Measurements from ENCODE around the gene GET4.
"Not testable (repeated sequence)": the region's sequence is repeated elsewhere in the genome, so short reads cannot be mapped to it uniquely, and the experiment has no call there.

GET4 gene

GRCh38 chr7:930975-931758 lies 54.8 kb downstream of the GET4 start:
- DNase-seq (ENCODE audit: low read depth) = no peak

- DNase-seq (ENCODE audit: low read depth) = no peak
These were observed 55.7 kb downstream of the GET4 start for GRCh38 chr7:931871-932650.

DNA sequence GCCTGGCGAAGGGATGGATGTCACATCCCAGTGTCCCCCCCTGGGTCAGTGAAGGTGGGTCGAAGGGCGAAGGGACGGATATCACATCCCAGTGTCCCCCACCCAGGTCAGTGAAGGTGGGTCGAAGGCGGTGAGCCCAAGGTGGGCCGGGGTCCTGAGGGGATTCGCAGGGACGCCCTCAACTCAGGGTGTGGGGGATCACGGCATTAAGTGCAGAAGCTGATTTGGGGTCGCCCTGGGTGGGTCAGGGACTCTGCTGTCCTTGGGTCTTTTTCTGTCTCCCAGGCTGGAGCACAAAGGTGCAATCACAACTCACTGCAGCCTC lies 56.3 kb downstream of the GET4 start:
- DNase-seq (ENCODE audit: low read depth) = no peak

DNA sequence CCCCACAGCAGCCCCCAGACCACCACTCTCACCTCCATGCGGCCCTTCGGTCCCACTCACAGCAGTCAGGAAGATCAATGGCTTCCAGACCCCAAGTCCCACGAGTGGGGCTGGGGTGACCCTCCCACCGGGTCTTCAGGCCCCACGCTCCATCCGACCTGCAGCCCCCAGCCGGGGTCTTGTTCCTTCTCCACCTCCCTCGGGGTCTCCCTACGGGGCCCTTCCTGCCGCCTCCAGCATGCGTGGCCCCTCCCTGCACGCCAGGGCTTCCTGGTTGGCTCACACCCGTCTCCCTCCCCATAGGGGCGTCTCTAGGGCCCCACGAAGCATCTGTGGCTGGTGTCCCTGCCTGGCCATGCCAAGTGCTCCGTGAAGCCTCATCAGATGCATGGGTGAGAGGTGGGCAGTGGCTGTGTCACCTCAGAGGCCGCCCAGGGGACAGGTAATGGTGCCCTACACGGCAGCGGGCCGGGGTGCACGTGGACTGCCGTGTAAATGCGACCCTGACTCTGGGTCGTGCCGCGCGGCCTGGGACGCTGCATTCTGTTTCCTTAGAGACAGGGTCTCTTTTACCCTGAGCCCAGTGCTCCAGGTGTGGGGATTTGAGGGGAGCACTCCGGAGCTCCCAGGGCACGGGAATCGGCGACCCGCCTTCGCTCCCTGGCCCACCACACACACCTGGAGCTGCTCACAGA lies 58.3 kb downstream of the GET4 start:
- DNase-seq (ENCODE audit: low read depth) = no peak

DNA sequence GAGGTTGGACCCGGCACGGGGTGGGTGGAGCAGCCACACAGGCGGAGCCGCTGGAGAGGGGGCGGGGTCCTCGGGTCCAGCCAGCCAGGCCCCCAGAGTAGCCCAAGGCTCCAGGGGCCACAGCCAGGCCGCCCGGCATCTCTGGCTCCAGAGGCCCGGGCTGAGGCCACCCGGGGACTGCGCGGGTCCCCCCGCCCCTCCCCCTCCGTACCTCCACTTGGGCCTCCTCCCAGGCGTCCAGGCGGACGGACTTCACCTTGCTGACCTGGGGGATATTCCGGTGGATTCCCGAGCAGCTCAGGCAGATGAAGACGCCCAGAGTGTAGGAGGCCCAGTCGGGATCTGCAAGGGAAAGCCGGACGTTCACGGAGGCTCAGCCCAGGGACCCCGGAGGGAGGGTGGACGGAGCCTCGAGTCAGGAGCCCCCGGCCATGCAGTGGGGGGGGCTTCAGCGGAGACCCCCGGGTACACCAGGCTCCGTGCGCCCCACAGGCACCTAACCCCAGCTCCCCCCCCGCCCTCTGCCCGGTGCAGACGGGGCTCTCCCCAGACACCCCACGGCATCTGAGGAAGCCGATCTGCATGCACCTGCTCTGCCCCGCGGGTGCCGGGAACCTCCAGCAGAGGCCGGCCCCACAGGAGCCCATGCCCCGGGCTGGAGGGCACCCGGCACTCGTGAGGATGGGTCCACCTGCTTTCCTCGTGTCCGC lies 59.0 kb downstream of the GET4 start:
- DNase-seq (ENCODE audit: low read depth) = no peak

DNA sequence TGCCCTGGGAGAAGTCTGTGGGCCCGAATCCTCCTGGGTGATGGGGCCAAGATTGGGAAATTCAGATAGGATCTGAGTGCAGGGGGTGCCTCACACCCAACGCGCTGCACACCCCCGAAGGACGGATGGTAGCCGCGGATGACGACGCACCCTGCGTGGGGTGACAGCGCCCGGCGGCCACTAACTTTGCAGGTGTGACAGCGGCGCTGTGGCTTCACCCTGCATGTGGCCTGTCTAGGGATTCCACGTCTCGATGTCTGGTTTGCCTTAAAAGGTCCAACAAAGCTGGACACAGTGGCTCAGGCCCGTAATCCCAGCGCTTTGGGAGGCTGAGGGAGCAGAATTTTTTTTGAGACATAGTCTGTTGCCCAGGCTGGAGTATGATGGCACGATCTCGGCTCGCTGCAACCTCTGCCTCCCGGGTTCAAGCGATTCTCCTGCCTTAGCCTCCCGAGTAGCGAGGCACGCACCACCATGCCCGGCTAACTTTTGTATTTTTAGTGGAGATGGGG lies 59.6 kb downstream of the GET4 start:
- DNase-seq (ENCODE audit: low read depth) = no peak

DNA sequence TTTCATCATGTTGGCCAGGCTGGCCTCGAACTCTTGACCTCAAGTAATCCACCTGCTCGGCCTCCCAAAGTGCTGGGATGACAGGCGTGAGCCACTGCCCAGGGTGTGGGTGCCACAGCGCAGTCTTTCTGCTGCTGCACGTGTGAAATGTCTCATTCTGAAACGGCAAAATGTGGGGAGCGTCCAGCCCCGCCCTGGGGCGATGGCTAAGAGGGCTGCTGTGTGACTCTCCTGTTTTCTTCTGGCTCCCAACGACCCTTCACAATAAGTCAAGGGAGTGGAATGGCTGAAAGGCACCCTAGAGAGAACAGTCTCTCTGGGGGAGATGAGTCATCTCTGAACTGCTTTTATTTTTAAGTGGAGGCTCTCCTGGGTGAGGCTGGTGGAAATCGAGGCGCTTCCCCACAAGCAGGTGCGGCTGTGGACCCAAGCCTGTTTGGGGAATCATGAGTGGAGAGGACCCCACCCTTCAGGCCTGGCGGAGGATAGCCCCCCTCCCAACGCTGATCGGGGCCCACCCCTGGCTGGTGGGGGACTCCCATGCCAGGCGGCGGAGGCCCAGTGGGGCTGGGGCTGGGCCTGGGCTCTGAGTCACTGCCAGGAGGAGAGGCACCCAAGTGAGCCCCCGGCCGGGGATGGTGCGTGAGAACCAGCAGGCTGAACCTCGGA lies 60.2 kb downstream of the GET4 start:
- peak; percentile 21 for DNase-seq (ENCODE audit: low read depth)

DNA sequence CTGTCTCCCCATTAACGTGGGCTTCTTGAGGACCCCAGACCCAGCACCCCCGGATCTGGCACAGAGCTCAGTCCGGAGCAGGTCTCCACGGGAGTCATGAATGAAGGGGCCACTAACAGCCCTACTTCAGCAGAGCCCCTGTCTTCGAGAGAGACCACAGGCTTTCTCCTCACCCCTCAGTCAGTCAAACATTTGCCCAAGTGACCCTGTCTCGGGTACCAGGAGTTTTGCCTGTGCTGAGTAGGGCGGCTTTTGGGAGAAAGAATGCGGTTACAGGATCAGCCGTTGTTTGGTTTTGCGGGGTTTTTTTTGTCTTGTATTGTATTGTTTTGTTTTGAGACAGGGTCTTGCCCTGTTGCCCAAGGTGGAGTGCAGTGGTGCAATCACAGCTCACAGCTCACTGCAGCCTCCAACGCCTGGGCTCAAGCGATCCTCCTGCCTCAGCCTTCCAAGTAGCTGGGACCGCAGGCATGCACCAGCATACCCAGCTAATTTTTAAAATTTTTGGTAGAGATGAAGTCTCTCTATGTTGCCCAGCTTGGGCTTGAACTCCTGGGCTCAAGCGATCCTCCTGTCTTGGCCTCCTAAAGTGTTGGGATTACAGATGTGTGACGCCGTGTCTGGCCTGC lies 61.6 kb downstream of the GET4 start:
- no peak for DNase-seq (ENCODE audit: low read depth)

DNA sequence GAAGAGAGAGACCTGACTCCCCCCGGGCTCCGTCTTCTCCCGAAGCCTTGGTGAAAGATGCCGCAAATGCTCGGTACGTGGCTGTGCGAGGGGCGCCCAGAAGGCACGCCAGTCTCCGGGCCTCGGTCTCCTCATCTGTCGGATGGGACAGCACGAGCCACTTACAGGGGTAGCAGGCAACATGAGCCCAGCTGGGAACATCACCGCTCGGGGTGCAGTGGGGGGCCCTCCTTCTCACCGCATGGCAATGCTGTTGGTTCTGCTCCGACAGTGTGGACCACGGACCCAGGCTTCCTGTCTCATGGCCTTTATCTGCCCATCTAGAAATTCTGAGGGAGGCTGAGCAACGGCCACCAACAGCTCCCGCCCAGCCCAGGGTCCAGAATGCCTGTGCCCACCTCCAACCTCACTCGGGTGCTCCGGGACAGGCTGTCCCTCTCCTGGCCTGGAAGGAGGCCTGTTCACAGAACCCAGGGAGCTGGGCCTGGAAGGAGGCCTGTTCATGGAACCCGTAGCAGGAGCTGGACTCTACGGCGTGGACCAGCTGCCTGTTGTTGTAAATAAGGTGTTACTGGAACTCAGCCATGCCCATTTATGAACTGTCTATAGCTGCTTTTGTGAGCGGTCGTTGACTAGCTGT lies 62.3 kb downstream of the GET4 start:
- no peak for DNase-seq (ENCODE audit: low read depth)

DNA sequence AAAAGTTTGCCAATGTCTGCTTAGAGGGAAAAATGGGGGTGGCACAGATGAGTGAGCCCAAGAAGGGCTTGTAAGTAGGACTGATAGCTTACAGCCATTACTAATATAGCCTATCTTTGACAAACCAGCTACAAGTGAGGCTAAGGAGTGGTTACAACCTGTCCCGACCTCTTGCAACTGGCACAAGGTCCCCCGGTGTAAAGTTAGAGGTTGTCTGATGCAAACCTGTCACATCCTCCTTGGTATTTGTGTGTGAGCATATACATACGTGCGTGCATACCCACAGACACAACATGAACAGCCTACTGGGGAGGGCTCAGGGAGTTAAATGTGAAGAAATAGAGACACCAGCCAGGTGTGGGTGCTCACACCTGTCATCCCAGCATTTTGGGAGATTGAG lies 63.5 kb downstream of the GET4 start:
- DNase-seq (ENCODE audit: low read depth) = no peak

DNA sequence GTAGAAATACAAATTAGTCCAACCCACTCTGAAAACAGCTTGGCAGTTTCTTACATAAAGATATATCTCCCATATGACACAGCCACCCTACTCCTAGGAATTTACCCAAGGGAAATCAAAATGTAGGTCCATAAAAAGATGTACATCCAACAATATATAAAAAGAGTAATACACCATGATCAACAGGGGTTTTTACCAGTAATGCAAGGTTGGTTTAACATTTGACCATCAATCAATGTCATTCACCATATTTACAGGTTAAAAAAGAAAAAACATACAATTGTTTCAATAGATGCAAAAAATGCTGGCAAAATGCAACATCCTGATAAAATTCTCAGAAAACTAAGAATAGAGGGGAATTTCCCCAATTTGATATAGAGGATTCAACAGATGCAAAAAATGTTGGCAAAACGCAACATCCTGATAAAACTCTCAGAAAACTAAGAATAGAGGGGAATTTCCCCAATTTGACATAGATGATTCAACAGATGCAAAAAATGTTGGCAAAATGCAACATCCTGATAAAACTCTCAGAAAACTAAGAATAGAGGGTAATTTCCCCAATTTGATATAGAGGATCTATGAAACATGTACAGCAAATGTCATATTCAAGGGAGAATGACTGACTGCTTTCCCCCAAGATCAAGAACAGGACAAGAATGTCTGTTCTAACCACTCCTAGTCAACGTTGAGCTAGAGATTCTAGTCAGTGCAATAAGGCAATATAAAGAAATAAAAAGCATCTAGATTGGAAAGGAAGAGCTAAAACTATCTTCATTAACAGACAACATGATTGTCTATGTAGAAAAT lies 64.5 kb downstream of the GET4 start:
- no peak for DNase-seq (ENCODE audit: low read depth)

- DNase-seq (ENCODE audit: low read depth) = not testable (repeated sequence)
These were observed 67.4 kb downstream of the GET4 start for GRCh38 chr7:943793-944192.

DNA sequence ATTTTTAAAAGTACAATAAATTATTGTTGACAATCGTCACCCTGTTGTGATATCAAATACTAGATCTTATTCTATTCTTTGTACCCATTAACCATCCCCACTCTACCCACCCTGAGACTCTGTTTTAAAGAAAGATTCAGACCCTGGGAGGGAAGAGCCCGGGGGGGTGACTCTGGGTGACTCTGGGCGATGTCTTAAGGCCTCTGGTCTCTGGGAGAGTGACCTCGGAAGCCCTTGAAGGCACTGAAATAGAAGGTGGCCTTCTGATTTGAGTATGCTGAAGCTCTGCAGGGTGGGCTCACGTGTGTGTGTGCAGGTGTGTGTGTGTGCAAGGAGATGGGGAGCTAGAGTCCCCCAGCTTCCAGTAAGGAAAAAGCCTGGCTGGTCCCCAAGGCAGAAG lies 68.4 kb downstream of the GET4 start:
- DNase-seq (ENCODE audit: low read depth) = no peak

DNA sequence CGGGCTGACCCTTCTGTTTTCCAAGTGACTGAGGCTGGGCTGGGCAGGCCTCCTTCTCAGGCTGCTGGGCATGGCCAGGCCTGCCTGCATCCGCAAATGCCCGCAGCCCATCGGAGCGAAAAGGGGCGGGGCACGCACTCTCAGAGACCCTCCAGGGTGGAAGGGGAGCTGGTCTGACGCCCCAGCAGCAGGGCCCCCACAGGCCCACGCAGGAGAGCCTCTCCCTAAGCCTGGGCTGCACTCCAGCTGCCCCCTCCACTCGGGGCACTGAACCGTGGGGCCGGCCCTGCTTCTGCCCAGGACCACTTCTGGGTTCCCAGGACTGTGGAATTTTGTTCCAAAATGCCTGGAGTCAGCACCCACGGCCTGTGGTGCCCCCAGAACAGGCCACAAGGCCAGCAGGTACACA lies 68.8 kb downstream of the GET4 start:
- DNase-seq (ENCODE audit: low read depth) = no peak

DNA sequence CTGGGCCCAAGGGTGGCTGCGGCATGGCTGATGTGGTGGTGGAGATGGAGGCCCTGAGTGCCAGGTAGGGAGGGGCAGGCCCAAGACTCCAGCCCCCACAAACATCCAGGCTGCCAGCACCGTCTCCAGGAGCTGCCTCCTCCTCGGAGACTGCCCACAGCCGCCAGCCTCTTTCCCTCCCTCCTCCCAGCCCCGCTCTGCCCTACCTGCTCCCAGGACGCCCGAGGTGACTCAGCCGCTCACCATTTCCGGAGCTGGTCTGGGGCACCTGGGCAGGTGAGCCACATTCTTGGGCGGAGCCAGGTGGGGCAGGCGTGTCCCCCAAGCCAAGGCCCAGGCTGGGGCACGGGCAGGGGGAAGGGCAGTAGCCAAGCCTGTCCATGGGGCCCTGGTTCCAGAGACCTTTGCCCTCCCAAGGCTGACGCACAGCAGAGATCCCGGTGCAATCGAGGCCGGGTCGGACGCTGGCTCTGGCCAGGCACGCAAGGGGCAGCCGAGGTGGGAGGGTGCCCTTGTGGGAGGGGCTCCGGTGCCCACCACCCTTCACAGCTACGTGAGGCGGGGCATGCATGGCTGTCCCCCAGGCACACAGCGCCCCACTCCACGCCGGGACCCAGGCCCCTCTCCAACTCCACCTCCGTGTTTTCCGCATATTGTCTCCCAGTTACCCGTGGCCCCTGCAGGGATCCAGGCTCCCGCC lies 69.4 kb downstream of the GET4 start:
- no peak for DNase-seq (ENCODE audit: low read depth)

Data from activated T-helper 9 cell treated with anti-CD3 and anti-CD28 coated beads, Interleukin-2, amount 50 U/mL, for 16 hours (primary cell).